ENCODE measurements around the gene KCNMB2.

Gene KCNMB2

DNA sequence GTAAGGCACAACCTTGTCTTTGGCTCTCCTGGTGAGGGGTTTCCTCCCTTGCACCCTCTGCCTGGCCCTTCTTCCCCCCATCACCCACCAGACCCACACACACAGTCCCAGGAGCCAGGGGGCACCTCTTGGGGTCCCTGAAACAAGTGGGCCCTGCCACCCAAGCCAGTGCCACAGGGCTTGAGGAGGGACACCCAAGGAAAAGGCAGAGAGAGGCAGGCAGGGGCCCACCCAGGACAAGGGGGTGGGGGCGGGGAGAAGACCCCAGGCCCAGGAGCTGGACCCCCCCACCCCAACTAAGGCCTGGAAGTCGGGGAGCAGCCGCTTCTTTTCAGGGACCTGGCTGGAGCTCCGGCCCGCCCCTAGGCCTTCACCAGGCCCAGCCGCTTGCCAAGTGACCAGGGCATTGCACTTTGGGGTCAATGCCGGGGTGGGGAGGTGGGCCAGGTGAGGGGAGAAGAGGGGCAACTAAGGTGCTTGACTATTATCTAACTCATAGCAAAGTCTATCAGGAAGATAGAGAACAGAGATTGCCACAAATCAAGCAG, 88.9 kb downstream of the KCNMB2 start:
- H3K4me3 ChIP-seq (ENCODE audit: low read length) = no peak overlapping the region
- DNase-seq (ENCODE audit: low read depth) = no peak
- TF ChIP-seq, protein P1, sequence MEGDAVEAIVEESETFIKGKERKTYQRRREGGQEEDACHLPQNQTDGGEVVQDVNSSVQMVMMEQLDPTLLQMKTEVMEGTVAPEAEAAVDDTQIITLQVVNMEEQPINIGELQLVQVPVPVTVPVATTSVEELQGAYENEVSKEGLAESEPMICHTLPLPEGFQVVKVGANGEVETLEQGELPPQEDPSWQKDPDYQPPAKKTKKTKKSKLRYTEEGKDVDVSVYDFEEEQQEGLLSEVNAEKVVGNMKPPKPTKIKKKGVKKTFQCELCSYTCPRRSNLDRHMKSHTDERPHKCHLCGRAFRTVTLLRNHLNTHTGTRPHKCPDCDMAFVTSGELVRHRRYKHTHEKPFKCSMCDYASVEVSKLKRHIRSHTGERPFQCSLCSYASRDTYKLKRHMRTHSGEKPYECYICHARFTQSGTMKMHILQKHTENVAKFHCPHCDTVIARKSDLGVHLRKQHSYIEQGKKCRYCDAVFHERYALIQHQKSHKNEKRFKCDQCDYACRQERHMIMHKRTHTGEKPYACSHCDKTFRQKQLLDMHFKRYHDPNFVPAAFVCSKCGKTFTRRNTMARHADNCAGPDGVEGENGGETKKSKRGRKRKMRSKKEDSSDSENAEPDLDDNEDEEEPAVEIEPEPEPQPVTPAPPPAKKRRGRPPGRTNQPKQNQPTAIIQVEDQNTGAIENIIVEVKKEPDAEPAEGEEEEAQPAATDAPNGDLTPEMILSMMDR (conservative IDR thresholded peaks at IDR 0.05; ENCODE audit: low read length) = no peak

DNA sequence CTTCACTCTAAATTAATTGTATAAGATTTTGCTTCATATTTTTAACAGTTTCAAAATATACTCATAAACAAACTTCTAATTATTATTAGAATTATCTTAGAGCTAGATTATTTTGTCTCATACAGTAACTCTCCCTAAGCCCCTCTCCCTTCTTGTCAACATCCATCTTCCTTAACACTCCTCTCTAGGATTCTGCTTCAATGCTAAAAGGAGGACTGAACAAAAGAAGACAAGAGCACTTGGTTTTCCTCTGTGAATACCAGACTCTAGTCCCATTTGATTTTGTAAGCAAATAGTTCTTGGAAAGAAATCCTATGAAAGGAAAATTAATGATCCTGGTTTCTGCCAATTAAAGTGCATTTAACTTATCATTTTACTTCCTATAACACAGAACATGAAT, 91.8 kb downstream of the KCNMB2 start:
- DNase-seq (ENCODE audit: low read depth) = no peak
- no peak overlapping the region for H3K4me3 ChIP-seq (ENCODE audit: low read length)
- TF ChIP-seq, protein P1 (conservative IDR thresholded peaks at IDR 0.05; ENCODE audit: low read length) = no peak

DNA sequence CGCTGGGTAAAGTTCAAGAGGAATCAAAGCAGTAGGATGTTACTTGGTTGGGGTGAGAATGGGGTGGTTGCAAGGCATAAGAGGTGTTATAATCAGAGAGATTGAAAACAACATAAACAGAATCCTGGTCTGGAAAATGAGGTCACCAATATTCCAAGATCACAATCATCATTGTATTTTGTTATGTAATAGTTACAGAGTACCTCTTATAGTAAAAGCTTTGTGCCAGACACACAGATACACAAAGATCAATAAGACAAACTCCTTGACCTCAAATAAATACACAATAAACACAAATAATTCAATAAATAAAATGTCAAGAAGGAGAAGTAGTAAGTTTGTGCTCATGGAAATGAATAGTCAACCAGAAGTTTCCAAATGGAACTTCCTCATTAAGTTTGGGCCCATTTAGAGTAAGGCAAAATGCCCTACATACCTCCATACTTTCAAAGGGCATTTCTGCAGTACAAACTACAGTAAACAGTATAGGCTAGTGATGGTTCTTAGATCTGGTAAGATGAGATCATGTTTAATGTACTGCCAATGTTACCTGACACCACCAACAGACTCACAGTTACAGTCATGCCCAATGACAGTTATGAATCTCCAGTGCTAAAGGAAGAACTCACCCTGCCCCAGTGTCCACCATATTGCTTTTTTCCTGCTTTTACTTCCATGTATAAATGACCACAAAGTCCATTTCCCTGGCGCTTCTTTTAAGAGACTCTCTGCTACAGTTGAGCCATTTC, 93.4 kb downstream of the KCNMB2 start:
- TF ChIP-seq, protein P1 (conservative IDR thresholded peaks at IDR 0.05; ENCODE audit: low read length) = no peak
- H3K4me3 ChIP-seq (ENCODE audit: low read length) = no peak overlapping the region
- no peak for DNase-seq (ENCODE audit: low read depth)

DNA sequence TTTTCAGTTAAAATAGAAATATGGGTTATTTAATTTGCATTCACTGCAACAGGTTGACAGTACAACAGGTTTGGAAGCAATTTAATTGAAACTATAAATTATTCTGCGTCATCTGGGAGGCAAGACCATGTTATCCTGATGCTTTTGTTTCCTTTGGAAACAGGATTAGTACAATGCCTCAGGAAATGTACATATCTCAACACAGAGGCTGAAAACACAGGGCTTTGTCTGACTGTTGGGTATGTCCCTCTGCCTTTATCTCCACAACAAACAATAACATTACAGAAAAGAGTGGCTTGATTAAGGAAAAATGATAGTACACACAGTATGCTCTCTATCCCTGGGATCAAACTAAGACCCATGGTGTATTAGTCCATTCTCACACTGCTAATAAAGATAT, 95.7 kb downstream of the KCNMB2 start:
- H3K4me3 ChIP-seq (ENCODE audit: low read length) = no peak overlapping the region
- TF ChIP-seq, protein P1 (conservative IDR thresholded peaks at IDR 0.05; ENCODE audit: low read length) = no peak
- no peak for DNase-seq (ENCODE audit: low read depth)

DNA sequence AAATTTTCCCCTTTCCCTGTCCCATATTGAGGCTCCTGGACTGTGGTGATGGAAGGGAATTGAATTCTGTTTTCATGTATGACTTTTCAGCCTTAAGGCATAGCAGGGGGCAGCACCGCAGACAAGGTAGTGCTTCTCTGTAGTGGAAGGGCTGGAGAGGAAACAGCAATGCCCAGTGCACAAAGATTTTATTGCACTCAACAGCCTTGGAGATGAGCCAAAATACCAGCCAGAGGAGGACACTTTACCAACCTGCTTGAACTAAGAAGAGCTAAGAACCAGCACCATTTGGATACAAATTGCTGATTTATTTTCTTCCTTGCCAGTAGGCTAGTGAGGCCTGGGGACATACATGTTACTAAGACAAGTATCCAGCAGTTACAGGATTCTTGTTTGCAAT, 98.7 kb downstream of the KCNMB2 start:
- DNase-seq (ENCODE audit: low read depth) = no peak
- TF ChIP-seq, protein P1 (conservative IDR thresholded peaks at IDR 0.05; ENCODE audit: low read length) = no peak
- no peak overlapping the region for H3K4me3 ChIP-seq (ENCODE audit: low read length)

DNA sequence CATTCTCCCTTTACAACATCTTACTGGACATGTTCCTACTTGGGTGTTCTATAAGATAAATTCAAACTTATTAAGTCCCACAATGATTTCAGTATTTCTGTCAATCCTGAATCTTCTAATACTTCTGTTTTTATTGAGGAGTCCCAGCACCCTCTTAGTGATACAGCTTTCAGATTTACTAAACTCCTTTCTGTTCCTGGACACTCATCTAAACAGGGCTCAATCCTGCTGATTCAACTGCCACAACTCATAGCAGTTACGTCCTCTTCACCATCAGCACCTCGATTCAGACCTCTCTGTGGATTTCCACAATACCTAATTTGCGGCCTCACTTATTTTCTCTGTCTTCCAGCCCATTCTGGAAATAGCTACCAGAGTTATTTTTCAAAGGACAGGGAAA, 101.6 kb downstream of the KCNMB2 start:
- no peak for DNase-seq (ENCODE audit: low read depth)
- H3K4me3 ChIP-seq (ENCODE audit: low read length) = no peak overlapping the region
- TF ChIP-seq, protein P1 (conservative IDR thresholded peaks at IDR 0.05; ENCODE audit: low read length) = no peak

DNA sequence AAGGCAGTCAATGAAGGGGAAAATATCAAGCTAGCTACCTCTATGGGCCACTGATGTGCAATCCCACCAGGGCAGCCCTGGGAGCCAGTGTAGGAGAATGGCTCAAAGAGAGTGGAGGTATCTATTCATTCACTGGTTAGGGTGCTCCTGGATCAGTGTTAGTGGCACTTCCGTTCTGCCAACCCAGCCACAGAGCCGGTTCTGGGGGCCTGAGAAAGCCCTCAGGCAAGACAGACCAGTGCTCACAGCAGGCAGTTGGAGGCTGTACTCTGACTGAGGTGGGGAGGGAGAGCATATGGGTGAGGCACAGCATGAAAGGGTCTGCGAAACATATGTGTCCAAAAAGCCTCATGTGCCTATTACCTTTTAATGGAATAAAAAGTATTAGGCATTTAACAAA, 109.3 kb downstream of the KCNMB2 start:
- H3K4me3 ChIP-seq (ENCODE audit: low read length) = no peak overlapping the region
- DNase-seq (ENCODE audit: low read depth) = no peak
- TF ChIP-seq, protein P1 (conservative IDR thresholded peaks at IDR 0.05; ENCODE audit: low read length) = no peak
